Peyer's patch (tissue), 4 donors: ENCODE data around the gene ZNF343.

Experiments
- CTCF ChIP-seq, 6 experiments: fragments of 450-650 bp in 4 of 6; fragments of 200-600 bp in 2 of 6; sonication (generic) in 1 of 6; IDR thresholded peaks; one replicate each; pipeline ENCODE4 v1.5.1; 2017 to 2019; ENCODE audit warnings: antibody characterized with exemption in 6 of 6, mild to moderate bottlenecking in 3 of 6, moderate library complexity in 1 of 6
- POLR2A ChIP-seq, 2 donors: fragments of 450-650 bp; IDR thresholded peaks; one replicate each; pipeline ENCODE4 v1.5.1; 2017; ENCODE audit warnings: antibody characterized with exemption in 2 of 2, mild to moderate bottlenecking in 2 of 2, moderate library complexity in 2 of 2

DNA sequence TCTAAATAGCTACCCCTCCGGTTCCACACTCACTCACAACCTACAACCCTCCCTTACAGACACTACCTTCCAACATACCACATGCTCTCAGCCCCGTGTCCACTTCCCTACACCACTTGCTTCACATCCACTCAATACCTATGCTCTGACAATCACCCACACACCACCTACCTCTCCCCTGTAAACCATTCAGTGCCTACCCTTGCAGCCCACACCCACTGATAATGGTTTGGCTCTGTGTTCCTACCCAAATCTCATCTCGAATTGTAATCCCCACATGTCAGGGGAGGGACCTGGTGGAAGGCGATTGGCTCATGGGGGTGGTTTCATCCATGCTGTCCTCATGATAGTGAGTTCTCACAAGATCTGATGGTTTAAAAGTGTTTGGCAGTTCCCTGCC, 9.8 kb upstream of the ZNF343 start:
- no peak for TF ChIP-seq POLR2A (IDR thresholded peaks at IDR 0.05)
- no peak for TF ChIP-seq CTCF (IDR thresholded peaks at IDR 0.05)
